Activated CD4-positive, alpha-beta T cell treated with anti-CD3 and anti-CD28 coated beads, Interleukin-2, amount 10 ng/mL, durations not matched to agents 7 days and 5 days (primary cell): ENCODE data around the gene PDE1C. TPM values are rescaled to one million over a fixed set of nuclear protein-coding genes. Genes with fewer than 3 reads are reported as not detected.

Experiments
- CTCF ChIA-PET: fragments of 350-600 bp; sonication (Branson Sonifier 250); formaldehyde crosslinking; loops from one replicate; lab custom pipeline; 2021; ENCODE audit warnings: antibody characterized with exemption; lab: Charles Lee
- POLR2A ChIA-PET: fragments of 350-600 bp; sonication (Branson Sonifier 250); formaldehyde crosslinking; loops from one replicate; lab custom pipeline; 2021; ENCODE audit warnings: antibody characterized with exemption; lab: Charles Lee
- DNase-seq: peaks from one replicate; pipeline ENCODE4 v3.0.0-alpha.2; 2020
- H3K27ac Mint-ChIP-seq: one replicate; pipeline ENCODE4 v1.8.0; 2021; ENCODE audit warnings: mild to moderate bottlenecking, moderate library complexity, mixed read lengths
- H3K27me3 Mint-ChIP-seq: one replicate; pipeline ENCODE4 v1.8.0; 2021; ENCODE audit warnings: mixed read lengths
- H3K36me3 Mint-ChIP-seq: one replicate; pipeline ENCODE4 v1.8.0; 2021; ENCODE audit warnings: low read depth, mixed read lengths
- H3K4me1 Mint-ChIP-seq: one replicate; pipeline ENCODE4 v1.8.0; 2021; ENCODE audit warnings: mixed read lengths
- H3K4me3 Mint-ChIP-seq: one replicate; pipeline ENCODE4 v1.8.0; 2021; ENCODE audit warnings: mild to moderate bottlenecking, moderate library complexity, mixed read lengths
- H3K9me3 Mint-ChIP-seq: one replicate; pipeline ENCODE4 v1.8.0; 2021; ENCODE audit warnings: mixed read lengths
- total RNA-seq, 2 experiments: library from RNA; stranded (reverse); gene quantifications; one replicate each; pipeline ENCODE4 v1.2.3, GENCODE V29; 2021

Gene PDE1C
- total RNA-seq, 2 experiments from 2014 or later = not detected

DNA sequence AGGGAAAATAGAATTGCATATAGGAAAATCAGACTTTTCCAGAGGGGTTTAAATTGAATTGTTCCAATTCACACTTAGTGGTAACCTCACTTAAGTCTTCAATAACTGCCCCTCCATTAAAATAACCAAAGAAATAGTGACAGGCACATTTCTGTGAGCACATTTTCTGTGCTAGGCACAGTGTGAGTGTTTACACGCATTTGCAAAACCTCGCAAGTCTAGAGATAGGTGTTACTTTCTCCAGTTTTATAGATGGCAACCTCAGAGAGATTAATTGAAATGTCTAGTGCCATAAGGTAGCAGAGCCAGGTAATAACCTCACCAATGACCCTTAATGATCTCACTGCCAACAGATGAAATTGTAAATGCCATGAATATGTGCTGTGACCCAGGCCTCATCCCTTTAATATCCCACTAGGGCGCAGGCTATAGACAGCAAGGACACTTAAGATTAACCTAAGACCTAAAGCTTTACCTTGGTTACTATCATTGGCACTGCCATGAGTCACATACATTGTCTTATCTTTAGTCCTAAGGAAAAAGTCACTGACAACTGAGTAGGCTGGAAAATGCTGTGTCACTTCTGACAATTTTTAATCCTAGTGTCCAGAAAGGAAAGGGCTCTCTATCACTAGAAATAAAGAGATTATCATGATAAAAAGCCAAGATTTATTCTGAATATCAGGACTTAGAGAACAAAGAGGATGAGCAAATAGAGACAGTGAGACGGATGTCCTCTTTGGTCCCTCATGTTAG lies 195.4 kb downstream of the PDE1C start:
- H3K9me3 Mint-ChIP-seq = peaks cover 3% of the 10 kb centered on the region
- no peaks in the 10 kb centered on the region for H3K27me3 Mint-ChIP-seq
- H3K36me3 Mint-ChIP-seq = no peaks in the 10 kb centered on the region
- H3K4me1 Mint-ChIP-seq = no peaks in the 10 kb centered on the region
- no peak overlapping the region for H3K4me3 Mint-ChIP-seq
- ChIA-PET CTCF (no interaction called here), POLR2A (no interaction called here)
- no peak for DNase-seq
- no peak overlapping the region for H3K27ac Mint-ChIP-seq

DNA sequence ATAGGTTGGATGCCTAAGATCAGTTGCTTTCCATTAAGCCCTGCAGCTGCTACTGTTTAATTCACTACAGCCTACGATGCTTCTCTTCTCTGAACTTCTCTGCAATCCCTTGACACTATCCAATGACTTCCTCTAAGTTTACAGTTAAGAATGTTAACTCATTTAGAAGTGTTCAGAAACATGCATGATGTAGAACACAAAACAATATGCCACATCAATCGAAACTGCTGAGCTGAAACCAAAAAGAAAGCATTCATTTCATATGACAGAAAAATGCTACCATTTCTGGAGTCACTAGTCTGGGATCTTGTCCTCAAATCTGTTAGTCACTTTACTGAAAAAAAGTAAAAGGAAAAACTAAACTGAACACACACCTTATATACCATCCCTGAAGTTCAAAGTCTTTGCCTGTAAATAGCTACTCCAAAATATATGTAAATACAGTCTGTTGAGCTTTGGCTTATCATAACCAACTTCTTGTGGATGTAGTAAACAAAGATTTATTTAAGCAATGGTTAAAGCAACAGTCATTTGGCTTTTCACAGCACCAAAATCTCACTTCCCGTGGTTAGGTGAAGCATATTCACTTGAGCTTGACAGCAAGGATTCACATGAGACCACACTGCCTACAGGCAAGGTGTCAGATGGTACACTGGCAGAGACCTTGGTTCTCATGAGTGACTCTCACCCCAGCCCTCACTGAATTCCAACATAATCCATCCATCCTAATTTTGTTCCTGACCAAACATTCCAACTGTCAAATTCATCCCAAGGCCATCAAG lies 196.2 kb downstream of the PDE1C start:
- H3K9me3 Mint-ChIP-seq = peaks cover 3% of the 10 kb centered on the region

GRCh38 chr7:31872545-31873370 lies 197.4 kb downstream of the PDE1C start:
- DNase-seq = no peak

More for the DNA sequence above, 196.2 kb downstream of the PDE1C start:
- Mint-ChIP-seq H3K4me1 (no peaks in the 10 kb centered on the region), H3K4me3 (no peak overlapping the region), H3K36me3 (no peaks in the 10 kb centered on the region), H3K27me3 (no peaks in the 10 kb centered on the region), H3K27ac (no peak overlapping the region)
- POLR2A ChIA-PET = no interaction called here
- DNase-seq = no peak
- CTCF ChIA-PET = no interaction called here

DNA sequence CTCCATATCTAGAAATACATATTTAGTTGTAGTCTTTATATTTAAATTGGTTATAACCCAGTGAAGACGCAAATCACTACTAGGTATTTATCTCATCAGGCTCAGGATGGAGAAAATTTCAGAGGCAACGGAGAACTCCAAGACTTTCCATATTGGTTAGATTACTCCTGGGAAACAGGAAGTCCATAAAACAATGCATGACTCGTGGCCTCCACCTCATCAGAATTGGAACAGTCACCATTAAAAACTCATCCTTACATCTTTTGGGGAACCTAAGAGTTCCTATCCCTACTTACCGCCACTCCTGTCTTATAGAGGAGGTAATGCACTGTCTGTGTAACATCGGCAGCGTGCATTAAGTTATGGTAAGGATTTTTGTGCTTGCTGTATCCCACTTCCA lies 205.6 kb downstream of the PDE1C start:
- no peak for DNase-seq
- POLR2A ChIA-PET = no interaction called here
- peaks cover 11% of the 10 kb centered on the region for H3K9me3 Mint-ChIP-seq
- no peak overlapping the region for H3K4me3 Mint-ChIP-seq
- CTCF ChIA-PET = no interaction called here
- H3K27me3 Mint-ChIP-seq = no peaks in the 10 kb centered on the region
- no peak overlapping the region for H3K27ac Mint-ChIP-seq
- no peaks in the 10 kb centered on the region for H3K36me3 Mint-ChIP-seq
- H3K4me1 Mint-ChIP-seq = no peaks in the 10 kb centered on the region

More at GRCh38 chr7:31872545-31873370, 197.4 kb downstream of the PDE1C start:
- H3K4me1 Mint-ChIP-seq = no peaks in the 10 kb centered on the region
- no peak overlapping the region for H3K27ac Mint-ChIP-seq
- no peaks in the 10 kb centered on the region for H3K36me3 Mint-ChIP-seq
- no peak overlapping the region for H3K4me3 Mint-ChIP-seq
- CTCF ChIA-PET = no interaction called here
- POLR2A ChIA-PET = no interaction called here
- H3K9me3 Mint-ChIP-seq = peaks cover 13% of the 10 kb centered on the region
- no peaks in the 10 kb centered on the region for H3K27me3 Mint-ChIP-seq

- H3K36me3 Mint-ChIP-seq = no peaks in the 10 kb centered on the region
- CTCF ChIA-PET = no interaction called here
- POLR2A ChIA-PET = no interaction called here
- H3K4me3 Mint-ChIP-seq = no peak overlapping the region
- H3K27me3 Mint-ChIP-seq = no peaks in the 10 kb centered on the region
- no peak for DNase-seq
- H3K27ac Mint-ChIP-seq = no peak overlapping the region
- no peaks in the 10 kb centered on the region for H3K9me3 Mint-ChIP-seq
- H3K4me1 Mint-ChIP-seq = no peaks in the 10 kb centered on the region
These were observed 209.3 kb downstream of the PDE1C start for GRCh38 chr7:31860925-31861324.

DNA sequence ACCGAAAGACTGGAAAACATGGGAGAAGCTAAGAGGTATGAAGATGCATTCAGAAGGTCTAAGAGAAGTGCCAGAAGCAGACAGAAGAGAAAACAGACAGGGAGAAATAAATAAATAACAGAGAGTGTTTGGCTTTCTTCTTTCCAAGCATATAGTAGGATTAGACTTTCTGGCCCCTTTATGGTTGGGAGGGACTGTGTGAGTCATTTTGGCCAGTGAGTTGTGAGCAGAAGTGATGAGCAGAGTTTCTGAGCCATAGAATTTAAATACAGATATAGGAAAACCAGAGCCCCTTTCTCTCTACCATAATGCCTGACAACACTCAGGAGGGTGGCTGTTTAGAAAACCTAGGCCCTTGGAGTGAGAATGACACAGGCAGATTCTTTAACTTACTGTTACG lies 212.2 kb downstream of the PDE1C start:
- POLR2A ChIA-PET = no interaction called here
- Mint-ChIP-seq H3K9me3 (no peaks in the 10 kb centered on the region), H3K4me1 (no peaks in the 10 kb centered on the region), H3K36me3 (no peaks in the 10 kb centered on the region), H3K27me3 (no peaks in the 10 kb centered on the region), H3K27ac (no peak overlapping the region), H3K4me3 (no peak overlapping the region)
- no peak for DNase-seq
- CTCF ChIA-PET = no interaction called here

GRCh38 chr7:31857172-31857571 lies 213.0 kb downstream of the PDE1C start:
- DNase-seq = no peak
- Mint-ChIP-seq H3K4me3 (no peak overlapping the region), H3K27me3 (no peaks in the 10 kb centered on the region), H3K27ac (no peak overlapping the region), H3K36me3 (no peaks in the 10 kb centered on the region), H3K4me1 (no peaks in the 10 kb centered on the region), H3K9me3 (no peaks in the 10 kb centered on the region)
- ChIA-PET CTCF (no interaction called here), POLR2A (no interaction called here)

DNA sequence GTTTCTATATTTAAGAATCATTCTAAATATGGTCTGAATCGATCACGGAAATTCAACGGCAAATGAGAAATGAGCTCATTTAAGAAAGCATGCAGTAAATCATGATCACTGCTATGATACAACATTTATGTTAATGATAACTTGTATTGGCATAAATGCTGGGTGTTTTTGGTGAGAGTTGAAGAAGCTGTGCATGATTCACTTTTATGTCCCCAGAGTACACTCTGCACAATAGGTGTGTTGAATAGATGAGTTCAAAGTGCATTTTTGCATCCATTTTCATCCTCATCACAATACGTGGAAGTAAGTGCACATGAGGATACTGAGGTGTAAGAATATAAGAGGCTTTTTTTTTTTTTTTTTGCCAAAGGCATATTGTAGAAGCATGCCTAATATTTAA lies 213.9 kb downstream of the PDE1C start:
- no peaks in the 10 kb centered on the region for H3K36me3 Mint-ChIP-seq
- no peak for DNase-seq
- H3K27me3 Mint-ChIP-seq = no peaks in the 10 kb centered on the region
- ChIA-PET POLR2A (no interaction called here), CTCF (no interaction called here)
- H3K4me1 Mint-ChIP-seq = no peaks in the 10 kb centered on the region
- H3K4me3 Mint-ChIP-seq = no peak overlapping the region
- no peaks in the 10 kb centered on the region for H3K9me3 Mint-ChIP-seq
- H3K27ac Mint-ChIP-seq = no peak overlapping the region

DNA sequence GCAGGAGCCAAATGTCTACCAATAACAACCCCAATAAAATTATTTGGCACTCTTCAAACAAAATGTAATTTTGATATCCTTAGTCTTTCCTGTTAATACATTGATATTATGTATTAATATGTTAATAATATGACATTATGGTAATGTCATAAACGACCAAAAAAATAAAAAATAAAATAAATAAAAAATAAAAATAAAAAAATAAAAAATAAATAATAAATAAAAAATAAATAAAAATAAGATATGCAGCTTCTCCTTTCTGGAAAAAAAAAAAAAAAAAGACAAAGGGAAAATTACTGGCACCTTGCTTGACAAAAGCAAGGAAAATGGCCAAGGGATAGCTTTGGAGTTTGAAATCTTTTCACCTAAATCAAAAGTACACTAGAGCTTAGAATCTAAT lies 214.7 kb downstream of the PDE1C start:
- no peaks in the 10 kb centered on the region for H3K27me3 Mint-ChIP-seq
- H3K27ac Mint-ChIP-seq = no peak overlapping the region
- ChIA-PET CTCF (no interaction called here), POLR2A (no interaction called here)
- H3K9me3 Mint-ChIP-seq = no peaks in the 10 kb centered on the region
- no peak overlapping the region for H3K4me3 Mint-ChIP-seq
- no peak for DNase-seq
- H3K36me3 Mint-ChIP-seq = no peaks in the 10 kb centered on the region
- no peaks in the 10 kb centered on the region for H3K4me1 Mint-ChIP-seq

DNA sequence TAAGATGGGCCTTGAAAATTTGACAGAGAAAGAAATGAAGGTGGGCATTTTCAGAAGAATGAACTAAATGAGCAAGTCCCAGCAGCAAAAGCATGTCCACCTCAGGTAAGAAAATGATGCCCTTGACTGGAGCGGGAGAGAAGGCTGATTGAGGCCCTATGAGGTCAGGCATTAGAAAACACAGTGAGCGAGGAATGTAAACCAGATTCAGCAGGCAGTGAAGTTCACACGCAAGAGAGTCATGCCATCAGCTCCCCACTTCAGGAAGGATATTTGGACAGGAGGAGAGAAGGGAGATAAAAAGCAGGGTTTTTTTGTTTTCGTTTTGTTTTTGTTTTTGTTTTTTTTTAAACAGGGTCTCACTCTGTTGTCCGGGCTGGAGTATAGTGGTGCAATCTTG lies 216.8 kb downstream of the PDE1C start:
- DNase-seq = no peak
- H3K9me3 Mint-ChIP-seq = no peaks in the 10 kb centered on the region
- POLR2A ChIA-PET = no interaction called here
- no peaks in the 10 kb centered on the region for H3K27me3 Mint-ChIP-seq
- no peaks in the 10 kb centered on the region for H3K4me1 Mint-ChIP-seq
- no peaks in the 10 kb centered on the region for H3K36me3 Mint-ChIP-seq
- H3K27ac Mint-ChIP-seq = no peak overlapping the region
- CTCF ChIA-PET = no interaction called here
- no peak overlapping the region for H3K4me3 Mint-ChIP-seq

DNA sequence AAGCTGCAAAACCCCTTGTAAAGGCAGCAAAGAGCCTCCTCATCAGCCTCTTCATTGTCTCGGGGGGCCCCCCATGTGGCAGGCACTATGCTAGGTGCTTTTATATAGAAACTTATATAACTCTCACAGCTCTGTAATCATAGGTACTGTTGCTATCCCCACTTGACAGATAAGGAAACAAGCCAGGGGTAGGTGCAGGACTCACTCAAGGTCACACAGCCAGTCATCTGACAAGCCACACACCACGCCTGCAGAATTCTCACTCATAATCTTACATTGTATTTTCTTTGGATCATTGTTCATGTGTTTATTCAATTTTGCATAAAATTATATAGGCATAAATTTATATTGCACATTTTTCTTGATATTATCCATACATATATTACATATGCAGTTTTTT lies 217.7 kb downstream of the PDE1C start:
- Mint-ChIP-seq H3K9me3 (no peaks in the 10 kb centered on the region), H3K4me1 (no peaks in the 10 kb centered on the region), H3K36me3 (no peaks in the 10 kb centered on the region), H3K27ac (no peak overlapping the region), H3K27me3 (no peaks in the 10 kb centered on the region), H3K4me3 (no peak overlapping the region)
- CTCF ChIA-PET = no interaction called here
- DNase-seq = no peak
- POLR2A ChIA-PET = no interaction called here

- H3K27ac Mint-ChIP-seq = no peak overlapping the region
- no peak for DNase-seq
- H3K9me3 Mint-ChIP-seq = no peaks in the 10 kb centered on the region
- no peaks in the 10 kb centered on the region for H3K36me3 Mint-ChIP-seq
- no peak overlapping the region for H3K4me3 Mint-ChIP-seq
- CTCF ChIA-PET = no interaction called here
- no peaks in the 10 kb centered on the region for H3K27me3 Mint-ChIP-seq
- POLR2A ChIA-PET = no interaction called here
- H3K4me1 Mint-ChIP-seq = no peaks in the 10 kb centered on the region
These were observed 219.1 kb downstream of the PDE1C start for GRCh38 chr7:31851119-31851518.

DNA sequence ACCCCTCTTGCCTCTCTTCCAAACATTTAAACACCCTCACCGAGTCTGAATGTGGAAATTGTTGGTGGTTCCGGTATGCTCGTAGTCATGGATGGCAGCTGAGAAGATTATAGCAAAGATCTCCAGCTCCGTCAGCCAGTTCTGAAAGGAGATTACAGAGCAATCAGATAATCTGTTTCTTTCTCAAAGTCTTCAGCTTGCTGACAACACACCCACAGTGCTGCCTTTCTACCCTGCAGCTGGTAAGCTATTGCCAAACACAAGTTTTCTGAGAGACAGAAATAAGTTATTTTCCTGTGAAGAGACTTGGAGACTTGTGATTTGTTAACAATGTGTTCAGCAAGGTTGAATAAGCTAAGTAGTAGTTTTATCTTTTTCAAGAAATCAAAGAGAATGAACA lies 219.6 kb downstream of the PDE1C start:
- POLR2A ChIA-PET = no interaction called here
- H3K4me1 Mint-ChIP-seq = no peaks in the 10 kb centered on the region
- no peak overlapping the region for H3K4me3 Mint-ChIP-seq
- no peak for DNase-seq
- no peaks in the 10 kb centered on the region for H3K36me3 Mint-ChIP-seq
- H3K27ac Mint-ChIP-seq = no peak overlapping the region
- H3K9me3 Mint-ChIP-seq = no peaks in the 10 kb centered on the region
- CTCF ChIA-PET = interaction anchor here (0.7 kb wide), 1 partner anchor 25 kb away, joined by 3 read pairs; no protein-coding TSS in a partner anchor
- no peaks in the 10 kb centered on the region for H3K27me3 Mint-ChIP-seq
